NCI-H524 (cell line): Measurements from ENCODE around the gene RAB11A.
"Not testable (repeated sequence)": the region's sequence is repeated elsewhere in the genome, so short reads cannot be mapped to it uniquely, and the experiment has no call there.

Source experiments
- DNase-seq, 2 experiments: peaks; one replicate each; lab custom pipeline; 2025; lab: John Stamatoyannopoulos, UW

The RAB11A gene

GRCh38 chr15:65845826-65846519 lies 23.3 kb upstream of the RAB11A start:
- DNase-seq = no peak

GRCh38 chr15:65847989-65848388 lies 21.3 kb upstream of the RAB11A start:
- no peak for DNase-seq

GRCh38 chr15:65851981-65852380 lies 17.3 kb upstream of the RAB11A start:
- DNase-seq = no peak

- peak; percentile 24 to 62 for DNase-seq
Observed at GRCh38 chr15:65856821-65857455, 12.4 kb upstream of the RAB11A start.

GRCh38 chr15:65857718-65858402 lies 11.4 kb upstream of the RAB11A start:
- DNase-seq = no peak

- DNase-seq = peak; percentile 84 to 85
Observed at GRCh38 chr15:65862682-65863081, 6.6 kb upstream of the RAB11A start.

- no peak for DNase-seq
Observed at GRCh38 chr15:65863106-65863505, 6.2 kb upstream of the RAB11A start.

- DNase-seq = no peak
Observed at GRCh38 chr15:65867244-65867643, 2.0 kb upstream of the RAB11A start.

GRCh38 chr15:65867933-65868332 lies 1.4 kb upstream of the RAB11A start:
- DNase-seq = not testable (repeated sequence)

GRCh38 chr15:65868546-65869125 lies 655 bp upstream of the RAB11A start:
- DNase-seq = no peak

GRCh38 chr15:65869954-65870871 lies 922 bp downstream of the RAB11A start:
- DNase-seq = peak; percentile 44 to 45

- peak in 1 of 2 experiments; percentile 20 for DNase-seq
Observed at GRCh38 chr15:65870889-65871533, 1.7 kb downstream of the RAB11A start.

- DNase-seq = not testable (repeated sequence)
Observed at GRCh38 chr15:65871886-65872285, 2.6 kb downstream of the RAB11A start.

GRCh38 chr15:65872596-65872995 lies 3.3 kb downstream of the RAB11A start:
- DNase-seq = not testable (repeated sequence)

- no peak for DNase-seq
Observed at GRCh38 chr15:65873256-65873655, 4.0 kb downstream of the RAB11A start.

- DNase-seq = no peak
Observed at GRCh38 chr15:65875458-65875857, 6.2 kb downstream of the RAB11A start.

GRCh38 chr15:65877749-65878148 lies 8.5 kb downstream of the RAB11A start:
- no peak for DNase-seq

- DNase-seq = no peak
Observed at GRCh38 chr15:65881766-65882434, 12.6 kb downstream of the RAB11A start.

- no peak for DNase-seq
Observed at GRCh38 chr15:65883571-65883970, 14.3 kb downstream of the RAB11A start.

GRCh38 chr15:65884511-65884910 lies 15.2 kb downstream of the RAB11A start:
- DNase-seq = no peak
